ENCODE data around the gene RMRP.
A peak's percentile ranks its signal among the peaks of the same experiment; 100 is the strongest.

RMRP gene

DNA sequence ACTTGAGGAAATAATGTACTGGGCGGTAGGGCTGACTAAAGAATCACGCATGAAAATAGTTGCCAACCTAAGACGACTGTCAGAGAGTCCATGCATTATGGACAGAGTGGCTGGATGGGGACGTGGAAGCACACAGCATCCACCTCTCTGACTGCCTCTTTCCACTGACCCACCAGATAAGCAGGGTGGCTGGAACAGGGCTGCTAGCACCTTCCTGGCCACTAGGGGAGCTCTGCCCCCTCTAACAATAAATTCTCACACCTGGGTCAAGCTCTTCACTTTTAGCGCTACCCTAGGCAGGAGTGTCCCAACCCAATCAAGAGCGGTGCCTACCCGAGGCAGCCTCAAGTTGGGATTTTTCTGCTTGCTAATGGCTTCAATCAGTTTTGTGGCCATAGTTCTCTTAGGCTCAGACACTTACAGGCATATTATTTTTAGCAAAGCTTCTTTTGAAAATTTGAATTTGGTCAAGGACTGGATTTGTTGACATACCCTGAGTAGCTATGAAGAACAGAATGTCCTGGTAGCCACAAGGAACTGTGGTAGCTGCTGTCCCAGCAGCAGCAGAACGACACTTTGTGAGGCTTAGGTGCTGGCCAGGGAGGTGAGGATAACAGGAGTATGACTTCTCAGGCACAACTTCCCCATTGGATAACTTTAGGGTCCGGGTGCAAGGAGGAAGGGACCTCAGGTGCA, 38.8 kb upstream of the RMRP start:
- POLR2A ChIA-PET = interaction anchor here (0.6 to 15.8 kb wide), 8 partner anchors 8 to 52 kb away, joined by 3 to 325 read pairs (median 5); partner anchors contain the start of genes CREB3 and TLN1
- CTCF ChIA-PET = interaction anchor here (0.6 to 34.3 kb wide), 14 partner anchors 9 to 186 kb away, joined by 3 to 816 read pairs (median 10); partner anchors contain the start of genes ARHGEF39, CCDC107, CREB3 and GBA2
- no peak overlapping the region for H3K4me3 ChIP-seq (ENCODE audit: low read depth, low read length)
- no peak for DNase-seq (ENCODE audit: low read depth, low spot score)
- TF ChIP-seq CTCF (IDR thresholded peaks at IDR 0.05; ENCODE audit: insufficient read depth, low read length, missing control alignments) = peak; percentile 78

GRCh38 chr9:35695943-35696401, 38.2 kb upstream of the RMRP start:
- CTCF ChIA-PET = interaction anchor here (0.6 to 34.3 kb wide), 13 partner anchors 9 to 186 kb away, joined by 3 to 816 read pairs (median 10); partner anchors contain the start of genes ARHGEF39, CCDC107, CREB3 and GBA2
- no peak overlapping the region for H3K4me3 ChIP-seq (ENCODE audit: low read depth, low read length)
- no peak for TF ChIP-seq CTCF (IDR thresholded peaks at IDR 0.05; ENCODE audit: insufficient read depth, low read length, missing control alignments)
- no peak for DNase-seq (ENCODE audit: low read depth, low spot score)
- POLR2A ChIA-PET = interaction anchor here (0.6 to 15.8 kb wide), 10 partner anchors 7 to 51 kb away, joined by 3 to 325 read pairs (median 5); partner anchors contain the start of genes CREB3 and TLN1

GRCh38 chr9:35691757-35692301, 34.0 kb upstream of the RMRP start:
- ChIA-PET POLR2A (interaction anchor here (0.5 to 15.8 kb wide), 9 partner anchors 8 to 37 kb away, joined by 3 to 325 read pairs (median 9); partner anchors contain the start of genes ARHGEF39, CCDC107, CREB3 and RMRP), CTCF (interaction anchor here (0.9 to 34.3 kb wide), 5 partner anchors 9 to 180 kb away, joined by 3 to 816 read pairs (median 9); partner anchors contain the start of genes CCDC107, CREB3, RMRP and TLN1)
- TF ChIP-seq CTCF (IDR thresholded peaks at IDR 0.05; ENCODE audit: insufficient read depth, low read length, missing control alignments) = no peak
- no peak overlapping the region; the same call in 1 of the 2 replicates for H3K4me3 ChIP-seq (ENCODE audit: low read depth, low read length)
- no peak for DNase-seq (ENCODE audit: low read depth, low spot score)

DNA sequence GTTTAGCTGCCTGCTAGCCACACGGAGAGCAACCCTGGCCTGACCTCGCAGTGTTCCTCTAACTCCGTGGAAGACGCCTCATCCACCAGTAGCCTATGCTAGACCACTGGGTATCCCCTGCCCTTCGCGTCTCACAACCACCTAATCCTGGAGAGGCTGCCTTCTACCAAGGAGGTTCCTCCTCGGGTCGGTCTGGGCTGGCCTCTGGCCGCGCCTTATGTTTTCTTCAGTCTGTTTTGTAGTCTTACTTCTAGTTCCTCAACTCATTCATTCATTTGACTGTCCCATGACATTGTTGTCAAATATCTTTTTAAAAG, 33.5 kb upstream of the RMRP start:
- ChIA-PET CTCF (interaction anchor here (0.9 to 34.3 kb wide), 5 partner anchors 10 to 179 kb away, joined by 3 to 816 read pairs (median 9); partner anchors contain the start of genes CCDC107, CREB3, RMRP and TLN1), POLR2A (interaction anchor here (1.2 to 15.8 kb wide), 9 partner anchors 8 to 37 kb away, joined by 3 to 325 read pairs (median 9); partner anchors contain the start of genes ARHGEF39, CCDC107, CREB3 and RMRP)
- H3K4me3 ChIP-seq (ENCODE audit: low read depth, low read length) = peak overlapping the region; percentile 97
- DNase-seq (ENCODE audit: low read depth, low spot score) = no peak
- TF ChIP-seq CTCF (IDR thresholded peaks at IDR 0.05; ENCODE audit: insufficient read depth, low read length, missing control alignments) = no peak

DNA sequence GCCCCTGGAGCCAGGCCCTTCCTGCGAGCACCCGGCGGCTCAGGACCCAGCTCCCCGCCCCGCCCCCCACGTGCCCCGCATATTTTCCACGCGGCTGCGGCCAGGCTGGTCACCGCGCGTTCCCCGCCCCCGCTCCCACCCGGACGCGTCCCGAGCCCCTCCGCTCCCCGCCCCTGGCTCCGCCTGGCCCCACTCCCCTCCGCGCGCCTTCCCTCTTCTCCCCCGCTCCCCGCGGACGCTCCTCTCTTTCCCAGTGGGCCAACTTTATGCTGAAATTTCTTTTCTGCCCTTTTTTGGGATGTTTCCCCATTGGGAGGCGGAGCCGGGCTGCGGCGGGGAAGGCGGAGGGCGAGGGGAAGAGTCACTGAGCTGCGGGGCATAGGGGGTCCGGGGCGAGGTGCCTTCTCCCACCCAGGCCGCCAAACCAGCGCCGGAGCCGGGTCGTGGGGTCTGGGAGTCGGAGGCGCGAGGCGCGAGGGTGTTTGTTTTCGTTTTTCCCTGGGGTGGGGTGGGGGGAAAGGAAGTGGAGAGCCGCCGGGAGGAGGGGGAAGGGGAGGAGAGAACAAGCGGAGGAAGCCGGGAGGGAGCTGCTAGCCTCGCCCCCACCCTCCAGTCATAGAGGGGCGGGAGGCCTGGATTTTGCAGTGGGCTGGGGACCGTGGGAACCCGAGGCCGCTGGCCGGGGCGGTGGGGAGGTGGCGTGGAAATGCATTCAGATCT, 33.0 kb upstream of the RMRP start:
- ChIA-PET CTCF (interaction anchor here (0.9 to 34.3 kb wide), 5 partner anchors 10 to 179 kb away, joined by 3 to 816 read pairs (median 9); partner anchors contain the start of genes ARHGEF39, CCDC107, CREB3 and RMRP), POLR2A (interaction anchor here (0.8 to 15.8 kb wide), 16 partner anchors 8 to 50 kb away, joined by 3 to 325 read pairs (median 6); partner anchors contain the start of genes ARHGEF39, CCDC107, CREB3 and RMRP)
- no peak for DNase-seq (ENCODE audit: low read depth, low spot score)
- TF ChIP-seq CTCF (IDR thresholded peaks at IDR 0.05; ENCODE audit: insufficient read depth, low read length, missing control alignments) = no peak
- H3K4me3 ChIP-seq (ENCODE audit: low read depth, low read length) = peak overlapping the region; percentile 97
